Body of pancreas (tissue), 4 donors: ENCODE measurements around the gene HACL1.

ENCODE experiments used
- POLR2A ChIP-seq, 3 donors: fragments of 450-650 bp; IDR thresholded peaks; one replicate each; pipeline ENCODE4 v1.6.1; 2016; ENCODE audit warnings: antibody characterized with exemption in 3 of 3, mild to moderate bottlenecking in 2 of 3
- TF ChIP-seq, protein P1 (sequence below), 7 experiments: fragments of 450-650 bp in 4 of 7; fragments of 200-600 bp in 3 of 7; sonication (generic) in 3 of 7; IDR thresholded peaks; one replicate each; pipeline ENCODE4 v1.5.1; 2016 to 2019; ENCODE audit warnings: antibody characterized with exemption in 7 of 7

DNA sequence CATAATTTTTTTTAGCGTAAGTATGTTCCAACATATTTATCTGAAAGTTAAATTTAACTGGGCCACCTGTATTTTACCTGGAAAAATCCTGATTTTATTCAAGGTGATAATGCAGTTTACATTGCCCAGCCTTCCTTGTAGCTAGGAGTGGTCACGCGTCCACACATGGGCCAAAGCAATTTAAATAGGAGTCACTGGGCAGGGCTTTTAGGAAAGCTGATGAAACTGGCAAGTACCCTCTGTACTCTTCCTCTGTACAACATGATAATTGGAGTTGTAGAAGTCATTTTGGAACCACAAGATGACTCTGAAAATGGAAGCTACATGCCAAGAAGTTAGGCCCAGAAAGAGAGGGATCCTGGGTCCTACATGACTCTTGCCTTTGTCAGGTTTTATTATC is 9.6 kb upstream of the HACL1 start:
- TF ChIP-seq, protein P1, sequence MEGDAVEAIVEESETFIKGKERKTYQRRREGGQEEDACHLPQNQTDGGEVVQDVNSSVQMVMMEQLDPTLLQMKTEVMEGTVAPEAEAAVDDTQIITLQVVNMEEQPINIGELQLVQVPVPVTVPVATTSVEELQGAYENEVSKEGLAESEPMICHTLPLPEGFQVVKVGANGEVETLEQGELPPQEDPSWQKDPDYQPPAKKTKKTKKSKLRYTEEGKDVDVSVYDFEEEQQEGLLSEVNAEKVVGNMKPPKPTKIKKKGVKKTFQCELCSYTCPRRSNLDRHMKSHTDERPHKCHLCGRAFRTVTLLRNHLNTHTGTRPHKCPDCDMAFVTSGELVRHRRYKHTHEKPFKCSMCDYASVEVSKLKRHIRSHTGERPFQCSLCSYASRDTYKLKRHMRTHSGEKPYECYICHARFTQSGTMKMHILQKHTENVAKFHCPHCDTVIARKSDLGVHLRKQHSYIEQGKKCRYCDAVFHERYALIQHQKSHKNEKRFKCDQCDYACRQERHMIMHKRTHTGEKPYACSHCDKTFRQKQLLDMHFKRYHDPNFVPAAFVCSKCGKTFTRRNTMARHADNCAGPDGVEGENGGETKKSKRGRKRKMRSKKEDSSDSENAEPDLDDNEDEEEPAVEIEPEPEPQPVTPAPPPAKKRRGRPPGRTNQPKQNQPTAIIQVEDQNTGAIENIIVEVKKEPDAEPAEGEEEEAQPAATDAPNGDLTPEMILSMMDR (IDR thresholded peaks at IDR 0.05): no peak
- TF ChIP-seq POLR2A (IDR thresholded peaks at IDR 0.05): no peak
